ENCODE results near the gene TSPAN14. TPM values are rescaled to one million over a fixed set of nuclear protein-coding genes. Genes with fewer than 3 reads are reported as not detected.

The TSPAN14 gene
- total and polyA plus RNA-seq, 10 of the 15 experiments (the other 5 are each of a cell fraction or from before 2014, with no cell fraction given) = 2.5 to 31.7 (median 17.9) TPM

- TF ChIP-seq ESRRA (IDR thresholded peaks at IDR 0.05; ENCODE audit: low read length) = no peak
- TF ChIP-seq, protein P1, sequence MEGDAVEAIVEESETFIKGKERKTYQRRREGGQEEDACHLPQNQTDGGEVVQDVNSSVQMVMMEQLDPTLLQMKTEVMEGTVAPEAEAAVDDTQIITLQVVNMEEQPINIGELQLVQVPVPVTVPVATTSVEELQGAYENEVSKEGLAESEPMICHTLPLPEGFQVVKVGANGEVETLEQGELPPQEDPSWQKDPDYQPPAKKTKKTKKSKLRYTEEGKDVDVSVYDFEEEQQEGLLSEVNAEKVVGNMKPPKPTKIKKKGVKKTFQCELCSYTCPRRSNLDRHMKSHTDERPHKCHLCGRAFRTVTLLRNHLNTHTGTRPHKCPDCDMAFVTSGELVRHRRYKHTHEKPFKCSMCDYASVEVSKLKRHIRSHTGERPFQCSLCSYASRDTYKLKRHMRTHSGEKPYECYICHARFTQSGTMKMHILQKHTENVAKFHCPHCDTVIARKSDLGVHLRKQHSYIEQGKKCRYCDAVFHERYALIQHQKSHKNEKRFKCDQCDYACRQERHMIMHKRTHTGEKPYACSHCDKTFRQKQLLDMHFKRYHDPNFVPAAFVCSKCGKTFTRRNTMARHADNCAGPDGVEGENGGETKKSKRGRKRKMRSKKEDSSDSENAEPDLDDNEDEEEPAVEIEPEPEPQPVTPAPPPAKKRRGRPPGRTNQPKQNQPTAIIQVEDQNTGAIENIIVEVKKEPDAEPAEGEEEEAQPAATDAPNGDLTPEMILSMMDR (IDR thresholded peaks at IDR 0.05 in 2 of 3, conservative IDR thresholded peaks at IDR 0.05 in 1 of 3; ENCODE audit: control insufficient read depth in 2 of 3, extremely low read depth in 1 of 3, insufficient read depth in 1 of 3, low read depth in 3 of 3, low read length in 3 of 3) = no peak
- no peak for TF ChIP-seq ZNF384 (IDR thresholded peaks at IDR 0.05; ENCODE audit: borderline replicate concordance, low read depth, low read length)
- TF ChIP-seq CHD4 (IDR thresholded peaks at IDR 0.05) = no peak
- no peak for TF ChIP-seq ASH2L (IDR thresholded peaks at IDR 0.05; ENCODE audit: borderline replicate concordance, low read depth)
- FAIRE-seq = no peak
- RAD21 ChIA-PET (ENCODE audit: unreplicated experiment) = interaction anchor here (0.7 to 3.9 kb wide), 7 partner anchors 11 to 79 kb away, joined by 3 to 34 read pairs (median 4); no protein-coding TSS in a partner anchor
- Histone ChIP-seq H3K4me2 (ENCODE audit: control insufficient read depth, insufficient read depth) (peak overlapping the region; percentile 75; the same call in 1 of the 2 replicates), H3K4me3 (no peak overlapping the region), H3K9ac (ENCODE audit: control insufficient read depth, insufficient read depth, low read length) (no peak overlapping the region), H3K79me2 (ENCODE audit: control insufficient read depth, insufficient read depth, low read length) (no peaks in the 10 kb centered on the region), H3K27me3 (replicated peaks in 1 of 2; ENCODE audit: control insufficient read depth in 2 of 2, insufficient read depth in 2 of 2, low read length in 1 of 2) (no peaks in the 10 kb centered on the region), H2AFZ (ENCODE audit: control insufficient read depth, low read depth, low read length) (no peak overlapping the region), H3K36me3 (ENCODE audit: control insufficient read depth in 2 of 2, insufficient read depth in 2 of 2, low read length in 1 of 2) (no peaks in the 10 kb centered on the region), H3K4me1 (ENCODE audit: control insufficient read depth, insufficient read depth, low read length) (peaks cover 28% of the 10 kb centered on the region), H4K20me1 (ENCODE audit: control insufficient read depth, insufficient read depth) (no peaks in the 10 kb centered on the region), H3K9me3 (replicated peaks; ENCODE audit: control insufficient read depth, insufficient read depth, low read length) (no peaks in the 10 kb centered on the region; the same call in 2 of the 3 replicates), H3K27ac (ENCODE audit: control insufficient read depth, insufficient read depth) (peak overlapping the region; percentile 82; the same call in 1 of the 2 replicates)
- in situ Hi-C loops (cut with MboI) (no loop called here), intact Hi-C loops (cut with micrococcal nuclease; ENCODE audit: unreplicated experiment) (no loop called here)
- no peak for DNase-seq (ENCODE audit: low read depth, low spot score)
- SMC1A ChIA-PET (ENCODE audit: uncharacterized antibody, unreplicated experiment) = interaction anchor here (0.6 to 3.0 kb wide), 14 partner anchors 16 to 1311 kb away, joined by 3 to 17 read pairs (median 3); no protein-coding TSS in a partner anchor
- ATAC-seq = no peak
- POLR2A ChIA-PET = interaction anchor here (0.6 to 1.5 kb wide), 9 partner anchors 10 to 79 kb away, joined by 3 to 6 read pairs (median 3); no protein-coding TSS in a partner anchor
- CTCF ChIA-PET = interaction anchor here (0.7 to 4.0 kb wide), 7 partner anchors 11 to 111 kb away, joined by 3 to 44 read pairs (median 7); no protein-coding TSS in a partner anchor
- no TSS peak for BruUV-seq (replicated peaks)
- WGBS (ENCODE audit: insufficient coverage, insufficient replicate concordance, low lambda C conversion rate, missing lambda C conversion rate) = 99% methylated on average over 4 of the region's 4 CpGs
Measured at GRCh38 chr10:80542053-80542452, 87.9 kb downstream of the TSPAN14 start.
